GM18907 (cell line): ENCODE data around the gene PTPN2.
"Not testable (repeated sequence)": the region's sequence is repeated elsewhere in the genome, so short reads cannot be mapped to it uniquely, and the experiment has no call there.

Experiments used
- ATAC-seq: cut with Tn5 transposase; IDR thresholded peaks from one replicate; pipeline ENCODE4 v1.9.1; 2021; ENCODE audit warnings: mild to moderate bottlenecking, moderate library complexity; ENCODE audit not compliant: unreplicated experiment

PTPN2 gene

GRCh38 chr18:12776821-12777471 lies 107.1 kb downstream of the PTPN2 start:
- ATAC-seq = no peak

GRCh38 chr18:12776415-12776814 lies 107.6 kb downstream of the PTPN2 start:
- not testable (repeated sequence) for ATAC-seq

GRCh38 chr18:12774982-12775381 lies 109.1 kb downstream of the PTPN2 start:
- no peak for ATAC-seq

- ATAC-seq = no peak
Measured at GRCh38 chr18:12773369-12773768, 110.7 kb downstream of the PTPN2 start.

GRCh38 chr18:12772111-12772510 lies 111.9 kb downstream of the PTPN2 start:
- no peak for ATAC-seq

- ATAC-seq = no peak
Measured at GRCh38 chr18:12770469-12771219, 113.4 kb downstream of the PTPN2 start.

- no peak for ATAC-seq
Measured at GRCh38 chr18:12769644-12770440, 114.2 kb downstream of the PTPN2 start.

- ATAC-seq = no peak
Measured at GRCh38 chr18:12769136-12769535, 114.9 kb downstream of the PTPN2 start.

- ATAC-seq = no peak
Measured at GRCh38 chr18:12768625-12769024, 115.4 kb downstream of the PTPN2 start.

GRCh38 chr18:12767580-12768155 lies 116.4 kb downstream of the PTPN2 start:
- ATAC-seq = no peak

- ATAC-seq = no peak
Measured at GRCh38 chr18:12766986-12767433, 117.0 kb downstream of the PTPN2 start.

GRCh38 chr18:12765586-12765985 lies 118.5 kb downstream of the PTPN2 start:
- ATAC-seq = no peak

- no peak for ATAC-seq
Measured at GRCh38 chr18:12765126-12765525, 118.9 kb downstream of the PTPN2 start.

- not testable (repeated sequence) for ATAC-seq
Measured at GRCh38 chr18:12758566-12758965, 125.5 kb downstream of the PTPN2 start.

- ATAC-seq = not testable (repeated sequence)
Measured at GRCh38 chr18:12756619-12757239, 127.3 kb downstream of the PTPN2 start.

- ATAC-seq = not testable (repeated sequence)
Measured at GRCh38 chr18:12755606-12756005, 128.4 kb downstream of the PTPN2 start.

- no peak for ATAC-seq
Measured at GRCh38 chr18:12754511-12754910, 129.5 kb downstream of the PTPN2 start.

- ATAC-seq = no peak
Measured at GRCh38 chr18:12751891-12752290, 132.1 kb downstream of the PTPN2 start.

- ATAC-seq = no peak
Measured at GRCh38 chr18:12751503-12751884, 132.5 kb downstream of the PTPN2 start.

GRCh38 chr18:12750715-12751502 lies 133.1 kb downstream of the PTPN2 start:
- no peak for ATAC-seq
